HepG2 (cell line): ENCODE measurements around the gene NUDT16.

Experiments used
- BCL3 ChIP-seq: sonication (generic); formaldehyde crosslinking; IDR thresholded peaks from 2 replicates; pipeline ENCODE4 v1.5.1; 2020; ENCODE audit warnings: mild to moderate bottlenecking, missing genetic modification reagents, moderate library complexity
- CTCF ChIP-seq: sonication (generic); formaldehyde crosslinking; IDR thresholded peaks from 2 replicates; pipeline ENCODE4 v1.5.0; 2020; ENCODE audit warnings: mild to moderate bottlenecking, missing genetic modification reagents, moderate library complexity
- NFYB ChIP-seq: sonication (generic); formaldehyde crosslinking; IDR thresholded peaks from 2 replicates; pipeline ENCODE4 v1.4.0; 2020; ENCODE audit warnings: missing genetic modification reagents
- SP1 ChIP-seq, 2 experiments: fragments of 450-650 bp in 1 of 2; sonication (generic) in 1 of 2; formaldehyde crosslinking in 1 of 2; IDR thresholded peaks; 2 replicates each; pipeline versions ENCODE4 v1.4.0 to v1.6.1; 2016 to 2020; ENCODE audit warnings: missing genetic modification reagents in 1 of 2
- ZNF331 ChIP-seq: sonication (generic); formaldehyde crosslinking; IDR thresholded peaks from 2 replicates; pipeline ENCODE4 v1.4.0; 2020; ENCODE audit warnings: missing genetic modification reagents
- TF ChIP-seq, protein P1 (sequence below): sonication (generic); formaldehyde crosslinking; IDR thresholded peaks from 2 replicates; pipeline ENCODE4 v1.4.0; 2020; ENCODE audit warnings: missing genetic modification reagents, borderline replicate concordance

- TF ChIP-seq ZNF331 (CRISPR knock-in tag) (no peak), NFYB (CRISPR knock-in tag) (no peak), CTCF (CRISPR knock-in tag) (no peak), BCL3 (CRISPR knock-in tag) (no peak), SP1 (IDR thresholded peaks at IDR 0.05) (no peak), SP1 (CRISPR knock-in tag; IDR thresholded peaks at IDR 0.05) (no peak)
- TF ChIP-seq, protein P1, sequence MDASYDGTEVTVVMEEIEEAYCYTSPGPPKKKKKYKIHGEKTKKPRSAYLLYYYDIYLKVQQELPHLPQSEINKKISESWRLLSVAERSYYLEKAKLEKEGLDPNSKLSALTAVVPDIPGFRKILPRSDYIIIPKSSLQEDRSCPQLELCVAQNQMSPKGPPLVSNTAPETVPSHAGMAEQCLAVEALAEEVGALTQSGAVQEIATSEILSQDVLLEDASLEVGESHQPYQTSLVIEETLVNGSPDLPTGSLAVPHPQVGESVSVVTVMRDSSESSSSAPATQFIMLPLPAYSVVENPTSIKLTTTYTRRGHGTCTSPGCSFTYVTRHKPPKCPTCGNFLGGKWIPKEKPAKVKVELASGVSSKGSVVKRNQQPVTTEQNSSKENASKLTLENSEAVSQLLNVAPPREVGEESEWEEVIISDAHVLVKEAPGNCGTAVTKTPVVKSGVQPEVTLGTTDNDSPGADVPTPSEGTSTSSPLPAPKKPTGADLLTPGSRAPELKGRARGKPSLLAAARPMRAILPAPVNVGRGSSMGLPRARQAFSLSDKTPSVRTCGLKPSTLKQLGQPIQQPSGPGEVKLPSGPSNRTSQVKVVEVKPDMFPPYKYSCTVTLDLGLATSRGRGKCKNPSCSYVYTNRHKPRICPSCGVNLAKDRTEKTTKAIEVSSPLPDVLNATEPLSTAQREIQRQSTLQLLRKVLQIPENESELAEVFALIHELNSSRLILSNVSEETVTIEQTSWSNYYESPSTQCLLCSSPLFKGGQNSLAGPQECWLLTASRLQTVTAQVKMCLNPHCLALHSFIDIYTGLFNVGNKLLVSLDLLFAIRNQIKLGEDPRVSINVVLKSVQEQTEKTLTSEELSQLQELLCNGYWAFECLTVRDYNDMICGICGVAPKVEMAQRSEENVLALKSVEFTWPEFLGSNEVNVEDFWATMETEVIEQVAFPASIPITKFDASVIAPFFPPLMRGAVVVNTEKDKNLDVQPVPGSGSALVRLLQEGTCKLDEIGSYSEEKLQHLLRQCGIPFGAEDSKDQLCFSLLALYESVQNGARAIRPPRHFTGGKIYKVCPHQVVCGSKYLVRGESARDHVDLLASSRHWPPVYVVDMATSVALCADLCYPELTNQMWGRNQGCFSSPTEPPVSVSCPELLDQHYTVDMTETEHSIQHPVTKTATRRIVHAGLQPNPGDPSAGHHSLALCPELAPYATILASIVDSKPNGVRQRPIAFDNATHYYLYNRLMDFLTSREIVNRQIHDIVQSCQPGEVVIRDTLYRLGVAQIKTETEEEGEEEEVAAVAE (CRISPR knock-in tag) = no peak
Observed at GRCh38 chr3:131349454-131349853, 32.1 kb upstream of the NUDT16 start.
